Neutrophil (primary cell): ENCODE data around the gene SLC47A2.

Experiments used
- H3K27ac ChIP-seq: fragments of 200-600 bp; sonication (generic); 2 replicates; pipeline ENCODE4 v1.5.1; 2016; ENCODE audit warnings: mild to moderate bottlenecking, moderate library complexity
- H3K27me3 ChIP-seq: fragments of 200-600 bp; sonication (generic); 2 replicates; pipeline ENCODE4 v1.6.0; 2016; ENCODE audit warnings: mild to moderate bottlenecking
- H3K36me3 ChIP-seq: fragments of 200-600 bp; sonication (generic); 2 replicates; pipeline ENCODE4 v1.5.1; 2017
- H3K4me1 ChIP-seq, 2 experiments: fragments of 200-600 bp in 1 of 2; sonication (generic) in 1 of 2; 1 replicate in 1 of 2; 2 replicates in 1 of 2; pipeline versions ENCODE4 v1.5.1 to v1.6.1; 2013 to 2016; ENCODE audit warnings: low read depth in 1 of 2, low read length in 1 of 2, mild to moderate bottlenecking in 1 of 2, moderate library complexity in 1 of 2; ENCODE audit not compliant: control insufficient read depth in 1 of 2, insufficient read depth in 1 of 2
- H3K4me3 ChIP-seq, 2 experiments: fragments of 200-600 bp in 1 of 2; sonication (generic) in 1 of 2; 1 replicate in 1 of 2; 2 replicates in 1 of 2; pipeline ENCODE4 v1.5.1; 2013 to 2016; ENCODE audit warnings: low read depth in 1 of 2, low read length in 1 of 2, mild to moderate bottlenecking in 1 of 2, moderate library complexity in 1 of 2
- H3K9me3 ChIP-seq: fragments of 200-600 bp; sonication (generic); 2 replicates; pipeline ENCODE4 v1.5.1; 2016
- CTCF ChIP-seq: fragments of 200-600 bp; sonication (generic); IDR thresholded peaks from 2 replicates; pipeline ENCODE4 v1.5.1; 2016; ENCODE audit warnings: antibody characterized with exemption

The SLC47A2 gene

GRCh38 chr17:19727501-19728078, 11.2 kb upstream of the SLC47A2 start:
- no peaks in the 10 kb centered on the region for H3K27me3 ChIP-seq
- no peak for TF ChIP-seq CTCF
- peaks cover 9 to 13% of the 10 kb centered on the region in 2 experiments for H3K4me1 ChIP-seq
- no peak overlapping the region for H3K4me3 ChIP-seq
- H3K9me3 ChIP-seq = no peaks in the 10 kb centered on the region
- no peaks in the 10 kb centered on the region for H3K36me3 ChIP-seq
- H3K27ac ChIP-seq = no peak overlapping the region

GRCh38 chr17:19726631-19727376, 10.4 kb upstream of the SLC47A2 start:
- Histone ChIP-seq H3K9me3 (no peaks in the 10 kb centered on the region), H3K36me3 (no peaks in the 10 kb centered on the region), H3K27ac (no peak overlapping the region), H3K4me3 (no peak overlapping the region), H3K27me3 (no peaks in the 10 kb centered on the region), H3K4me1 (peaks cover 9 to 13% of the 10 kb centered on the region in 2 experiments)
- TF ChIP-seq CTCF = no peak

- Histone ChIP-seq H3K27ac (no peak overlapping the region), H3K4me3 (no peak overlapping the region), H3K4me1 (peaks cover 9 to 13% of the 10 kb centered on the region in 2 experiments), H3K27me3 (no peaks in the 10 kb centered on the region), H3K9me3 (no peaks in the 10 kb centered on the region), H3K36me3 (no peaks in the 10 kb centered on the region)
- no peak for TF ChIP-seq CTCF
These were observed 9.1 kb upstream of the SLC47A2 start for GRCh38 chr17:19725486-19725885.

- Histone ChIP-seq H3K9me3 (no peaks in the 10 kb centered on the region), H3K27me3 (no peaks in the 10 kb centered on the region), H3K4me1 (peaks cover 9 to 13% of the 10 kb centered on the region in 2 experiments), H3K4me3 (peak overlapping the region; percentile 17 to 23), H3K36me3 (no peaks in the 10 kb centered on the region), H3K27ac (no peak overlapping the region)
- no peak for TF ChIP-seq CTCF
These were observed 8.4 kb upstream of the SLC47A2 start for GRCh38 chr17:19724501-19725420.

- Histone ChIP-seq H3K9me3 (no peaks in the 10 kb centered on the region), H3K4me1 (peaks cover 9 to 13% of the 10 kb centered on the region in 2 experiments), H3K36me3 (no peaks in the 10 kb centered on the region), H3K27ac (no peak overlapping the region), H3K27me3 (no peaks in the 10 kb centered on the region), H3K4me3 (no peak overlapping the region)
- TF ChIP-seq CTCF = no peak
These were observed 7.6 kb upstream of the SLC47A2 start for GRCh38 chr17:19723964-19724363.
